DMS 273 (cell line): ENCODE data around the gene ENAM.
"Not testable (repeated sequence)": the region's sequence is repeated elsewhere in the genome, so short reads cannot be mapped to it uniquely, and the experiment has no call there.

Experiments
- DNase-seq: peaks from one replicate; lab custom pipeline; 2025; ENCODE audit not compliant: unreplicated experiment; lab: John Stamatoyannopoulos, UW

ENAM gene

DNA sequence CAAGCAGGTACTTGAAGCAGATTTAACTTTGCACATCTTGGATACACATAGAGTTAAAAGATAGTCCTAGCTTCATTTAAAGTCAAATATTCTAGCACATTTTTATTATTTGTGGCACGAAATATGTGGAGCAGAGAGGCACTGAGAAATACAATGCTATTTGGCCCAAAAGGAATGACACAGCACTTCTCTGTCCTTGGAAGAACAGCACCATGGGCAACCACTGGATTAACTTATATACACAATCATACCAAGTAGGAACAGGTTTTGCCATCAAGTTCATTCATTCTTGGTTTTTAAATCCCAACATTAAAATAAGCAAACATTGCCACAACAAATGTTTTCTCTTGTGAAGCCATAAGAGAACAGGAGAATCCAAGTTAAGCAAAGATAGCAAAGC, 924 bp upstream of the ENAM start:
- DNase-seq = no peak

DNA sequence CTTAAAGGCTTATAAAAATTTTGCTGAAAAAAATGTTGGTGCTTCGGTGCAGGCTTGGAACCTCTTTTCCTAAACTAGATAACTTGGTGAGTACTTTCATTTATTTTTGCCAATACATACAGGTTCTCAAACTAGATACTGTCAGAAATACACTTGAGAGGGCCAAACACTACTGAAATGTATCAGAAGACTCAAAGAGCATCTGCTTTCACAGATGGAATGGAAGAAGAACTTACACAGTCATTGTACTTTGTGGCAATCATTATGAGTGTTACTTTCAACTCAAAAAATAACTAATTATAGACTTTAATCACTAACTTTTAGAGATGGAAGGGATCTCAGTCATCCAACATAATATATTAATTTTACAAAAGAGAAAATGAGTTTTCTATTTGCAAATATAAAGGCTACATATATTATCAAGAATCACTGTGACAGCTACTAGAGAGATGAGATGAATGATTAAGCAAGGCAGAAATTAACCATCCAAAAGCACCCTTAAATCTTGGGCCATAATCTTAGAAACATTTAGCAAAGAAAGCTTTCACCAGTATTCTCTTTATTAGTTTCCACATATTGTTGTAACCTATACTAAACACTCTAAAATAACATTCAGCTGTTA, 1.0 kb downstream of the ENAM start:
- DNase-seq = no peak

- no peak for DNase-seq
Observed at GRCh38 chr4:70630162-70630561, 1.6 kb downstream of the ENAM start.

- no peak for DNase-seq
Observed at GRCh38 chr4:70632028-70632427, 3.5 kb downstream of the ENAM start.

DNA sequence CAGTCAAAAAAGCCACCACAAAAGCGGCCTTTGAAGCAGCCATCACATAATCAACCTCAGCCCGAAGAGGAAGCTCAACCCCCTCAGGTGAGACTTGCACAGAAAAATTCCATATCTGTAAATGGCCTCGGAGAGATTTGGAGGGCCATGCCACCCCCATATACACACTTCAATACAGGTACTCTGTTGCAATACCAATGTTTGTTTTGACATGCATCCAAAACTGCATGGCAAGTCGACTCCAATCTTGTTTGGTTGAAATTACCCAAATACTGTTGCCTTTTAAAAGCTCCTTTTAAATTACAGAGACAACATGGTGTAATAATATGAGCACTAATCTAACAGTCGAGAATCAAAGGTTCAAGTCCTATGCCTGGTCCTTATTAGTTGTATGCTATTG, 5.9 kb downstream of the ENAM start:
- DNase-seq = no peak

- DNase-seq = no peak
Observed at GRCh38 chr4:70637239-70637913, 8.8 kb downstream of the ENAM start.

DNA sequence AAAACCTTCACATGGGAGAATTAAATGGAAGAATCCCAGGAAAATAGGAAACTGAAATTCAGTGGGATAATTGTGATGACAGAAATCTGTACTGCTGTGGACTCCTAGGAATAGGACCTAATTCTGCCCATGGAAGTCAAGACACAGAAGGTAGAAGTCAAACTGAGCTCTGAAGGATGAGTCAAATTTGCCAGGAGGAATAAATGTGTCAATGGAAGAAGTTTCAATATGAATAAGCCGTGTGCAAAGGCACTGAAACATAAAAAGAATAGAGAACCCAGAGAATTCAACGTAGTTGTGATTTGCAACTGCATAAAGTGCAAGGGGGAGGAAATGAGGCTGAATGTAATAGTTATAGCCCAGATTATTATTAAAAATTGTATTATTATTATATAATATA, 11.6 kb downstream of the ENAM start:
- no peak for DNase-seq

GRCh38 chr4:70650741-70651140, 22.2 kb downstream of the ENAM start:
- not testable (repeated sequence) for DNase-seq

DNA sequence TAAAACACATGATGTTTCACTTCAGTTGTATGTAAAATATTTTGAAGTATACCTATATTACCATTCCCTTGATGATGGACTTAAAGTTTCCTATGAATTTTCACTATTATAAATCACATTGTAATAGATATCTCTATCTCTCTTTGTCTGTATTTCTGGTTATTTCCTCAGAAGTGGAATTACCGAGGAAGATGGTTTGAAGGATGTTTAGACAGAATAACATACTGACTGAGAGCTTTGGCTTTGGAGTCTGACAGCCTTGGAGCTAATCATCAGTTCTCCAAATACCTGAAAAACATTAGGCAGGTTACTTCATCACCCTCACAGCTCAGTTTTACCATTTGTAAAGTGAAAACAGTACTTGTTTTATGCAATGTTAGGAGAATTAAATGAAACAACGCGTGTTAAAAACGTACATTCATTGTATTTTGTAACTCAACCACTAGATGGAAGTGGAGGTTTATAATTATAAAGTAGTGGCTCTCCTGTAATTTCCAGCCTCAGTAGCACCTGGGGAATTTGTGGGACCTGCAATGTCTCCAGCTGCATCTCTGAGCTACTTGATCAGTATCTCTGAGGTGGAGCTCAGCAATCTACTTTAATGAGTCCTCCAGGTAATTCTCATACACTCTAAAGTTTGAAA, 23.4 kb downstream of the ENAM start:
- peak; percentile 41 for DNase-seq

GRCh38 chr4:70654605-70655011, 26.1 kb downstream of the ENAM start:
- no peak for DNase-seq

DNA sequence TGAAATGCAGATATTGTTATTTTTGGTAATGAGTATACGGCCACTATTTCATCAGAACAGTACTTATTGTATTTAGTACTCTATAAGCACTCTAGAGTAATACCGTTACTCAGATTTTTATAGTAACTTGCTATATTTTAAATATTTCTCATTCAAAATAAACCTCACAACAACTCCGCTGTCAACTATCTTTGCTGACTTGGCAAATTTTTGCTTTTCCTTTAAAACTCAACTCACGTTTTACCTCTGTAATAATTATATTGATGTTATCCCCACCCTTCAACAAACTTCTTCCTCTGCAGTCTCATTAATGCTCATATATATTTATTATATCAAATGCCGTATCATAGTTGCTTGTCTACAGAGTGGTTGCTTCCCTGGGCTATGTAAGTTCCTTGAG, 28.8 kb downstream of the ENAM start:
- DNase-seq = no peak

DNA sequence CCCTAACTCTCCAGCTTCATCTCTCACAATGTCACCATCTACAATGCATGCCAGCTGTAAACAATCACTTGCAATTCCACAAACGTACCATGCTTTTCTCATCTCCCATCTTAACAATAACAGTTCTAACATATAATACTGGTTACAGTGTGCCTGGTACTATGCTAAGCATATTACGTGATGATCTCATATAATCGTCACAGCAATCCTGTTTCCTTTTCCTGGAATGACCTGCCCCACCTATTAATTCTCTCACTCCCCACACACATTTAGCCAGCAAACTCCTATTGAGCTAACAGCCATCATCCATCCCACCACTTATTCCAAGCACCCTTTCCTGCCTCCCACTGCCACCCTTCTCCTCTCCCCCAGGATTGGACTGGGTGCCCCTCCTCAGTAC, 29.9 kb downstream of the ENAM start:
- DNase-seq = no peak

- DNase-seq = no peak
Observed at GRCh38 chr4:70660106-70660505, 31.6 kb downstream of the ENAM start.

GRCh38 chr4:70661309-70661922, 32.9 kb downstream of the ENAM start:
- not testable (repeated sequence) for DNase-seq

- DNase-seq = no peak
Observed at GRCh38 chr4:70666369-70666768, 37.8 kb downstream of the ENAM start, which contains the start of gene JCHAIN. Gene JCHAIN, minus strand, starts transcription at chr4:70666508. Its CDS starts 18 bp downstream, at chr4:70666490.

DNA sequence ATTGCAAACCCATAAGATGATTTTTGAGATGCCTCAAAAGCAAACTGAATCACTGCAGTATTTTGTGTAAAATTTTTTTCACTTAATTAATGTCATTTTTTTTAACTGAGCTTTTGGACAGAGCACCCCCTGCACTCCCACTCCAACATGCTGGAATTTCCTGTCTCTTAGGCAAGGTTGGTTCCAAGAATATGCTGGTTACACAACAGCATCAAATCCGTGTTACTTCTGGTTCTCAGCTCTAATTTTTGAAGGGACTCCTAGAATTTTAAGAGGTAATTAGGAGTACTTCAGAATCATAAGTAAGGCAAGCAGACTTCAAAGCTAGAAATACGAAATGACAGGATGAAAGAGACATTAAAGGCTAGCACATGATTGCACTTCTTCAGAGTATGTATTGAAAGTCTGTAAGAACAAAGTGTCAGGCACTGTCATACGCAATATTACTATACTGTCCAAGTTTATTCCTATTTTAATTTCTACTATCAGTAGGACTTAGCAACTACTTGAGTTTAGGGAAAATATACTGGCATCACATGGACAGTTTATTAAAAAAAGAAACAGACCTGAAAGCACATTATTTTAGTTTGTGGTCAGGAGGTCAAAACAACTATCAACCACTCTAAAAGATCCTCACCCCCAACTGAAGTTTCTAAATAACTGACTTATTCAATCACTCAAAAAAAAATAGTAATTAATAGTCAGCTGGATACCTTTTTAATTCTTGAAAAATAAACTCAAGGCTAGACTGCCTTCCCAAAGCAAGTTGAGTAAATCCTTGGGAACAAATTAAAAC, 39.4 kb downstream of the ENAM start:
- no peak for DNase-seq

- DNase-seq = no peak
Observed at GRCh38 chr4:70670332-70671014, 41.9 kb downstream of the ENAM start.

GRCh38 chr4:70671091-70671490, 42.5 kb downstream of the ENAM start:
- DNase-seq = no peak

DNA sequence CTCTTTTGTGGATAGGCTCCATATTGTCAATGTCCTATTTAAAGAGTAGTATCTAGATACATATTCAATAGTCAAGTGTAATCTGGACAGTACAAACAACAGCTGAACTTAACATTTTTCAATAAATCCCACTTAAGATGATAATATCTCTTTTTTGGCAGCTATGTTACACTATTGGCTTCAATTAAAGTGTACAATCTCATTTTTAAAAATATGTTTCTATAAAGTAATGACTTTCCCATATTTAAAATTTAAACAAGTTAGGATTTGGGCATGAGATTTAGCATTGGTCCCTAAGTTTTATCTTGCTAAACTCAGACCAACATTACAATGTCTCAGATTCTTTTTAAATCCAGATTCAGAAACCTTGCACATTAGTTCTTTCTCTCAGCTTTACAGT, 45.6 kb downstream of the ENAM start:
- no peak for DNase-seq

GRCh38 chr4:70674731-70675130, 46.2 kb downstream of the ENAM start:
- no peak for DNase-seq
